B cell (primary cell): Measurements from ENCODE around the gene JKAMP. TPM values are rescaled to one million over a fixed set of nuclear protein-coding genes. Genes with fewer than 3 reads are reported as not detected.
A peak's percentile ranks its signal among the peaks of the same experiment; 100 is the strongest.

Source experiments
- ATAC-seq: fragments of 200-7000 bp; cut with Tn5 transposase; one replicate; pipeline ENCODE4 v1.10.0; 2021; ENCODE audit warnings: low read depth, mild to moderate bottlenecking, moderate number of reproducible peaks, moderate library complexity
- CTCF ChIA-PET: fragments of 350-600 bp; sonication (Branson Sonifier 250); formaldehyde crosslinking; loops from one replicate; lab custom pipeline; 2021; ENCODE audit warnings: antibody characterized with exemption, inconsistent platforms; lab: Charles Lee
- POLR2A ChIA-PET: fragments of 350-600 bp; sonication (Branson Sonifier 250); formaldehyde crosslinking; loops from one replicate; lab custom pipeline; 2021; ENCODE audit warnings: antibody characterized with exemption; lab: Charles Lee
- DNase-seq: peaks from one replicate; pipeline ENCODE4 v3.0.0; 2013
- H2AFZ ChIP-seq: 2 replicates; pipeline ENCODE4 v1.6.1; 2012; ENCODE audit warnings: mild to moderate bottlenecking, low read depth, low read length; ENCODE audit not compliant: insufficient read depth, poor library complexity, severe bottlenecking
- H3K27ac ChIP-seq, 2 donors: 1 replicate in 1 of 2; 2 replicates in 1 of 2; pipeline ENCODE4 v1.5.1; 2012 to 2013; ENCODE audit warnings: low read length in 2 of 2, mild to moderate bottlenecking in 2 of 2, moderate library complexity in 1 of 2
- H3K27me3 ChIP-seq, 4 experiments: fragments of 200-600 bp in 1 of 4; sonication (generic) in 1 of 4; replicated peaks in 1 of 4; 1 replicate in 2 of 4; 2 replicates in 2 of 4; pipeline versions ENCODE4 v1.6.1 to v1.7.0; 2013 to 2016; ENCODE audit warnings: low read length in 3 of 4, mild to moderate bottlenecking in 2 of 4, mixed read lengths in 1 of 4, moderate library complexity in 1 of 4; ENCODE audit not compliant: insufficient read depth in 4 of 4, control insufficient read depth in 3 of 4; ENCODE audit errors: control extremely low read depth in 1 of 4
- H3K36me3 ChIP-seq, 2 experiments: replicated peaks in 1 of 2; 1 replicate in 1 of 2; 2 replicates in 1 of 2; pipeline versions ENCODE4 v1.6.1 to v1.7.1; 2013; ENCODE audit warnings: low read length in 1 of 2; ENCODE audit not compliant: insufficient read depth in 2 of 2, control insufficient read depth in 1 of 2; ENCODE audit errors: control extremely low read depth in 1 of 2, extremely low read depth in 1 of 2
- H3K4me1 ChIP-seq, 2 donors: fragments of 200-600 bp in 1 of 2; sonication (generic) in 1 of 2; 1 replicate in 1 of 2; 2 replicates in 1 of 2; pipeline versions ENCODE4 v1.5.1 to v1.6.1; 2013 to 2017; ENCODE audit warnings: low read length in 2 of 2; ENCODE audit not compliant: control insufficient read depth in 2 of 2, insufficient read depth in 2 of 2
- H3K4me2 ChIP-seq: replicated peaks from 2 replicates; pipeline ENCODE3; 2012; ENCODE audit warnings: mild to moderate bottlenecking, low read depth, low read length; ENCODE audit not compliant: poor library complexity, severe bottlenecking
- H3K4me3 ChIP-seq, 5 experiments: fragments of 200-600 bp in 1 of 5; sonication (generic) in 1 of 5; 1 replicate in 3 of 5; 2 replicates in 2 of 5; pipeline versions ENCODE4 v1.5.1 to v1.7.0; 2011 to 2016; ENCODE audit warnings: low read length in 4 of 5, mild to moderate bottlenecking in 4 of 5, low read depth in 2 of 5, control low read depth in 1 of 5, moderate library complexity in 1 of 5; ENCODE audit not compliant: insufficient read depth in 1 of 5; ENCODE audit errors: control extremely low read depth in 1 of 5, extremely low read depth in 1 of 5
- H3K79me2 ChIP-seq: fragments of 200-600 bp; sonication (generic); one replicate; pipeline ENCODE4 v1.6.0; 2016; ENCODE audit warnings: low read length; ENCODE audit not compliant: control insufficient read depth, insufficient read depth
- H3K9ac ChIP-seq: fragments of 200-600 bp; sonication (generic); 2 replicates; pipeline ENCODE4 v1.6.1; 2017; ENCODE audit warnings: mild to moderate bottlenecking, low read length, moderate library complexity
- H3K9me3 ChIP-seq, 3 donors: one replicate each; pipeline versions ENCODE4 v1.6.1 to v1.7.1; 2013; ENCODE audit warnings: low read length in 2 of 3; ENCODE audit not compliant: control insufficient read depth in 2 of 3, insufficient read depth in 1 of 3; ENCODE audit errors: control extremely low read depth in 1 of 3
- H4K20me1 ChIP-seq: 2 replicates; pipeline ENCODE4 v1.6.0; 2012; ENCODE audit warnings: mild to moderate bottlenecking, low read length; ENCODE audit not compliant: insufficient read depth, control insufficient read depth, poor library complexity, severe bottlenecking
- H3K27ac Mint-ChIP-seq: one replicate; pipeline ENCODE4 v1.8.0; 2021; ENCODE audit warnings: mixed read lengths
- H3K27me3 Mint-ChIP-seq: one replicate; pipeline ENCODE4 v1.8.0; 2021; ENCODE audit warnings: mixed read lengths
- H3K4me1 Mint-ChIP-seq: one replicate; pipeline ENCODE4 v1.8.0; 2021; ENCODE audit warnings: mixed read lengths
- H3K4me3 Mint-ChIP-seq: one replicate; pipeline ENCODE4 v1.8.0; 2021; ENCODE audit warnings: mixed read lengths
- H3K9me3 Mint-ChIP-seq: one replicate; pipeline ENCODE4 v1.8.0; 2022; ENCODE audit warnings: mixed read lengths; ENCODE audit not compliant: insufficient read depth
- CTCF ChIP-seq: fragments of 200-600 bp; IDR thresholded peaks from one replicate; pipeline ENCODE4 v1.8.0; 2022; ENCODE audit warnings: antibody characterized with exemption, mild to moderate bottlenecking
- EZH2 ChIP-seq: IDR thresholded peaks from 2 replicates; pipeline ENCODE4 v1.6.1; 2012; ENCODE audit warnings: borderline replicate concordance, low read depth, mild to moderate bottlenecking, moderate library complexity, low read length; ENCODE audit not compliant: insufficient read depth, poor library complexity, severe bottlenecking
- intact Hi-C: fragments of 100-400 bp; cut with micrococcal nuclease; formaldehyde crosslinking; loops from one replicate; pipeline ENCODE4 v1.10.0; 2022
- polyA plus RNA-seq: library from polyadenylated mRNA; depleted of rRNA; stranded (reverse); fragments of >200 nt; gene quantifications from 2 replicates; pipeline ENCODE4 v1.2.3, GENCODE V29; 2012
- total RNA-seq, 2 donors: library from RNA; stranded (reverse); fragments of 120-200 nt in 1 of 2; gene quantifications; 1 replicate in 1 of 2; 2 replicates in 1 of 2; pipeline versions ENCODE4 v1.2.3 to v1.2.4, GENCODE V29; 2013 to 2022

Gene JKAMP
- total and polyA plus RNA-seq, 2 donors (not counting 1 experiment from before 2014, with no cell fraction given), result 30.3 to 32.3 TPM

- CTCF ChIA-PET, result interaction anchor here (0.8 to 2.2 kb wide), 6 partner anchors 17 to 680 kb away, joined by 3 to 14 read pairs (median 4); partner anchors contain the start of genes CCDC175, JKAMP and L3HYPDH
- peak; percentile 61 for ATAC-seq
Measured at GRCh38 chr14:59507063-59507751, 22.9 kb downstream of the JKAMP start.

More at GRCh38 chr14:59507063-59507751, 22.9 kb downstream of the JKAMP start:
- Mint-ChIP-seq H3K27me3 (no peaks in the 10 kb centered on the region), H3K4me1 (no peaks in the 10 kb centered on the region), H3K9me3 (no peaks in the 10 kb centered on the region), H3K27ac (no peak overlapping the region), H3K4me3 (no peak overlapping the region)
- Histone ChIP-seq H3K36me3 (peaks cover 0 to 7% of the 10 kb centered on the region in 2 experiments), H2AFZ (no peak overlapping the region), H3K4me3 (no peak overlapping the region), H3K27ac (no peak overlapping the region), H3K4me1 (no peaks in the 10 kb centered on the region), H3K9me3 (no peaks in the 10 kb centered on the region), H3K79me2 (no peaks in the 10 kb centered on the region), H3K9ac (no peak overlapping the region), H3K4me2 (no peak overlapping the region), H4K20me1 (no peaks in the 10 kb centered on the region), H3K27me3 (peaks cover 0 to 2% (median 0%) of the 10 kb centered on the region in 4 experiments)
- POLR2A ChIA-PET, result no interaction called here
- intact Hi-C loops, result loop anchor here (5.0 kb wide), 1 partner anchor 675 kb away; no protein-coding TSS in a partner anchor
- TF ChIP-seq CTCF (peak; percentile 74), EZH2 (no peak)
- DNase-seq, result peak; percentile 48
